ENCODE results near the gene PRMT7. TPM values are rescaled to one million over a fixed set of nuclear protein-coding genes. Genes with fewer than 3 reads are reported as not detected.
"Not testable (repeated sequence)": the region's sequence is repeated elsewhere in the genome, so short reads cannot be mapped to it uniquely, and the experiment has no call there.

Gene PRMT7
- polyA plus RNA-seq, 3 donors, result 36.3 to 51.6 (median 46.2) TPM

DNA sequence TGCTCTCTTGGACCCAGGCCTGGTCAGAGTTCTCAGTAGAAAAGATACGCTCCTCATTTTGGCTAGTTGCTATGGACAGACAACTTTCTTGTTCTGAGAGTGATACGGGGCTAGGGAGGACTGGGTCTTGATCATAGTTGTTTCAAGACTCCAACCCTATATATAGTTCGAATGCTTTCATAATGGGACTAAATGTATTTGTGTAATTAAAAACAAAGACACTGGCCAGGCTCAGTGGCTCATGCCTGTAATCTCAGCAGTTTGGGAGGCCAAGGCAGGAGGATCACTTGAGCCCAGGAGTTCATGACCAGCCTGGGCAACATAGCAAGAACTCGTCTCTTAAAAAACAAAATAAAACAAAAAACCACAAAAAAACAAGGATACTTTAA, 28.8 kb upstream of the PRMT7 start:
- DNase-seq (ENCODE audit: low read depth in 3 of 3, low spot score in 2 of 3), result no peak

- no peak for DNase-seq (ENCODE audit: low read depth in 3 of 3, low spot score in 2 of 3)
Measured at GRCh38 chr16:68283346-68283745, 27.5 kb upstream of the PRMT7 start.

- DNase-seq (ENCODE audit: low read depth in 3 of 3, low spot score in 2 of 3), result no peak
Measured at GRCh38 chr16:68283801-68284598, 26.8 kb upstream of the PRMT7 start.

DNA sequence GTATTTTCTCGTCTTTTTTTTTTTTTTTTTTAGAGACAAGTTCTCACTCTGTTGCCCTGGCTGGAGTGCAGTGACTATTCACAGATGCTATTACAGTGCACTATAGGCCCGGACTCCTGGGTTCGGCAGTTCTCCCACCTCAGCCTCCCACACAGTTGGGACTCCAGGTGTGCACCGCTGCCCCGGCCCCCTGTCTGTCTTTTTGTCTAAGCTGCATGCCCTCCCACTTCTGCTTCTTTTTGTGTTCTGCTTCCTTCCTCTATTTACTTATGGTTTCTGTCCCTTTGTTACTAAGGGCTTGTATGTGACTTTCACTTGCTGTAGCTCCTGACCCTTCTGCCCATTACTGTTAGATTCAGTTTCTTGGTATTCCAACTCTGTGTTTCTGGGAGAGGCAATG, 26.0 kb upstream of the PRMT7 start:
- DNase-seq (ENCODE audit: low read depth in 3 of 3, low spot score in 2 of 3), result no peak

- no peak for DNase-seq (ENCODE audit: low read depth in 3 of 3, low spot score in 2 of 3)
Measured at GRCh38 chr16:68285683-68286082, 25.1 kb upstream of the PRMT7 start.

DNA sequence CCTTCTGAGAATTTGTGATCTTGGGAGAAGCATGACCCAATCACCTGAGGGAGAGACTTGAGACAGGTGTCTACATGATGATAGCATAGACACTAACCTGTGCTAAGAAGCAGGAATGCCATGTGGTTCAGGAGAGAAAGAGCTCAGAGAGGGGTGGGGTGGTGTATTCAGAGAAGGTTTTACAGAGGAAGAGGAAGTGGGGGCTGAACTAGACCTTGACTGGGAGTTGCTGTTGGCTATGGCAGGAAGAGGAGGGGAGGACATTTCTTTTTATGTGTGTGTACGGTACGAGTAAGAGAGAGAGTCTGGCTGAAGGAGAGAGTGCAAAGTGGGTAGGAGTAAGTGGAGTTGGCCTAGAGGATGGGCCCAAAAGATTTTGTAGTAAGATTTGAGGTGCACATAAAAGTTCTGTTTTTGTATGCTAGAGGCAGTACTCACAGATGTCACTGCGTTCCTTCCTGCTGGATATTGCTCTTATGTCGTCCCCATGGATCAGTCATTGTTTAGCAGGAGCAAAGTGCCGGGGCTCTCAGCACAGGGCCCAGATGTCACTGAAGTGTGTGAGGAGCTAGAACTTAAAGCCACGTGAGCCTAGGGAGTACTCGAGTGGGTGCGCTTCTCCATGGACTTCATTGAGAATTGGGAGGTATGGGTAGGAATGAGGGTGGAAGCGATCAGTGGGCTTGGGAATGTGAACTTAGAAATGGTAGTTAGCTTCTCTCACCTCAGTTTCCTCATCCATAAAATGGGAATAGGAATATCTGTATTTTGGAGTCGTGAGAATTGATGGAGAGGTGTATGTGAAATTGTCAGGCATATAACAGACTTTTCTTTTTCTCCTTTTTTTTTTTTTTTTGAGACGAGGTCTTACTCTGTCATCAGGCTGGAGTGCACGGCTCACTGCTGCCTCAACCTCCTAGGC, 24.4 kb upstream of the PRMT7 start:
- DNase-seq (ENCODE audit: low read depth in 3 of 3, low spot score in 2 of 3), result no peak

DNA sequence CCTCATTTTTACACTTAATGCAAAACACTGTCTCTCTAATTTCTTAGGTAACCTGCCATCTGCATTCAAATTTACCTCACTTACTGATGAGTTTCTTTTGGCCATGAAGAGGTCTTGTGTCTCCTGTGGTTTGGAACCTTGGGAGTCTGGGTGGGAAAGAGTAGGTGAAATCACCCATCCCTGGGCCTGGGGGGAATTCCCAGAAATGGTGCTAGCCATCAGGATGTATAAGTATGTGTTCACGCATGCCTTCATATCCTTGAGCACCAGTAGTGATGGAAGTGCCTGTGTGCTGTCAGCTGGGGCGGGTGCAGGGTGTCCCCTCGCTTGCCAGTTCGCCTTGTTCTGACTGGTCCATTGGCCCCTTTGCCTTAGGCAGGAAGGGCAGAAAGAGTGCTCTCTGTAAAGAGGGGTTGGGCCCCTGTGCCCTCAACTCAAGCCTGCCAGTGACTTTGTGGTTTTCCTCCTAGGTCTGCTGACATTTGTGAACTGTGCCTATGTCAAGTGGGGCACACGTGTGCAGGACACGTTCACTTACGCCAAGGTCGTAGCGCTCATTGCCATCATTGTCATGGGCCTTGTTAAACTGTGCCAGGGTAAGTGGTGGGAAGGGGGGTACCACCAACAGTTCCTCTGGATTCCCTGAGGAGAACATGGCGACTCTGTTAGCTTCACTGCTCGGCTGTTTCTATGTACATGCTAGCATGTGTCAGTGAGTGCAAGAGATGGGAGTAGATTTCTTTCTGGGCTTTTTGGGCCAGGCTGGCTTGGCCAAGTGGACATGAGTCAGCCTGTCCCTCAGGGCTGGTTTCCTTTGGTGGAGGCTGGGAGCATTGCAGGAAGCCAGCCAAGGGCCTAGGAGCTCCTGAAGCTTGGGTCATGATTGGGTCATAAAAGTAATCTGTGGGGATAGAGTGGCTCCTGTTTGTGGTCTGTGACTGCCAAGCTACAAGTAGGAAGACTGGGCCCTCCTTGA, 23.3 kb upstream of the PRMT7 start:
- no peak for DNase-seq (ENCODE audit: low read depth in 3 of 3, low spot score in 2 of 3)

DNA sequence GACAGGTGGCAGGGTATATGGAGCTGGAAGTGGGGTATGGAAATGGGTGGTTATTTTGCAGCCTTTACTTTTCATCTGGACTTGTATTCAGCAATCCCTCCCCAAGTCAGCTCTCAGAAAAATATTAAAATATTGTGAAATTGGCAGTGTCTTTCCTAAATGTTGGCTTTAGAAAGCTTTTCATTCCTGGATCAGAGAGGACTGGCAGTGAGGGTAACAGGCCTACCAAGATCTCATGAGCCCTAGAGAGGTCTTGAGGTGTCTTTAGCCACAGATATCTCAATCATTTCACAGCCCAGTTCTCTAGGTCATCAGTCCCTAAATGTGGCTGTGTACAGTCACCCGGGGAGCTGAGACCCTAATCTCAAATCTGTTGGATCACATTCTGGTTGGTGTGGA, 22.6 kb upstream of the PRMT7 start:
- no peak for DNase-seq (ENCODE audit: low read depth in 3 of 3, low spot score in 2 of 3)

GRCh38 chr16:68288796-68289195, 22.0 kb upstream of the PRMT7 start:
- DNase-seq (ENCODE audit: low read depth in 3 of 3, low spot score in 2 of 3), result not testable (repeated sequence)

- no peak for DNase-seq (ENCODE audit: low read depth in 3 of 3, low spot score in 2 of 3)
Measured at GRCh38 chr16:68289202-68289601, 21.6 kb upstream of the PRMT7 start.

GRCh38 chr16:68289621-68290329, 21.0 kb upstream of the PRMT7 start:
- no peak for DNase-seq (ENCODE audit: low read depth in 3 of 3, low spot score in 2 of 3)

DNA sequence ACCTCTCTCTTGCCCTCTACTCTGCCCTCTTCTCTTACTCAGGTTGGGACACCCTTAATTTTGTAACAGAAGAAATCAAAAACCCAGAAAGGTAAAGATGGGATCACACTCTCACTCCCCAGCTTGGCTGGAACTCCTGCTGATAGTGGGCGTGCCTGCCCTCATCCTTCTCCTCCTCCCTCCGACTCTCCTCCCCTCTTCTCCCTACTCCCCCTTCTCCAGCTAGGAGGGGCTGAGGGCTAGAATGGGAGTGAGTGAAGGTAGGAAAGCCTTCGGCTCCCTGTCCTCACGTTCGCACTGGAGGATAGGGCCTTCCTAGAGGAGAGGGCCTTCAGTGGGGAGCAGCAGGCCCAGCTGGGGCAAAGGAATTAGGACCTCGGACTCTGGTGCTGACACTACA, 20.4 kb upstream of the PRMT7 start:
- DNase-seq (ENCODE audit: low read depth in 3 of 3, low spot score in 2 of 3), result no peak

DNA sequence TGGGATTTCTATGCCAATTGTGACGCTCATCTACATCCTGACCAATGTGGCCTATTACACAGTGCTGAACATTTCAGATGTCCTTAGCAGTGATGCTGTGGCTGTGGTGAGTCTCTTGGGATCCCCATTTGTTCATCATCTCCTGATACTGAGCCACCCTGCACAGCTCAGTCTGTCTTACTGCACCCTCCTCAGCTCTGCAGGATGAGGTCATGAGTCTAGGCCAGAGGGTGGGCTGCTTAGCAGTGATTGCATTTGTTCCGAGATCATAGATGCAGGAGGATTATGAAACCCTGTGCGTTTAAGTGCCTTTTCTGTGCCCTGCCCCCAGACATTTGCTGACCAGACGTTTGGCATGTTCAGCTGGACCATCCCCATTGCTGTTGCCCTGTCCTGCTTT, 19.6 kb upstream of the PRMT7 start:
- DNase-seq (ENCODE audit: low read depth in 3 of 3, low spot score in 2 of 3), result no peak

- DNase-seq (ENCODE audit: low read depth in 3 of 3, low spot score in 2 of 3), result no peak
Measured at GRCh38 chr16:68292425-68292824, 18.4 kb upstream of the PRMT7 start.

- DNase-seq (ENCODE audit: low read depth in 3 of 3, low spot score in 2 of 3), result no peak
Measured at GRCh38 chr16:68296291-68296690, 14.5 kb upstream of the PRMT7 start.

DNA sequence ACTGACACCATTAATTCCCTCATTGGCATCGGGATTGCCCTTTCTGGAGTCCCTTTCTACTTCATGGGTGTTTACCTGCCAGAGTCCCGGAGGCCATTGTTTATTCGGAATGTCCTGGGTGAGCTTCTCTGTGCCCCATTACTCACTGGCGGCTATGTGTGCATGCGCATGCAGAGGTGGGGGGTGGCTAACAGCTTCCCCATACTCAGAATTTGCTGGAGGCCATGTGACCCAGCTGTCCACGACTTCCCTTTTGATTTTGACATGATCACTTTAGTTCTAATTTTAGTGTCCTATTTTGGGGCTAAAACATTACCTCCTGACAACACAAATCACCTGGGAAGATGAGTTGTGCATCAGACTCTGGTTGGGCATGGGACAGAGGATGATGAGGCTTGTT, 14.1 kb upstream of the PRMT7 start:
- DNase-seq (ENCODE audit: low read depth in 3 of 3, low spot score in 2 of 3), result no peak

DNA sequence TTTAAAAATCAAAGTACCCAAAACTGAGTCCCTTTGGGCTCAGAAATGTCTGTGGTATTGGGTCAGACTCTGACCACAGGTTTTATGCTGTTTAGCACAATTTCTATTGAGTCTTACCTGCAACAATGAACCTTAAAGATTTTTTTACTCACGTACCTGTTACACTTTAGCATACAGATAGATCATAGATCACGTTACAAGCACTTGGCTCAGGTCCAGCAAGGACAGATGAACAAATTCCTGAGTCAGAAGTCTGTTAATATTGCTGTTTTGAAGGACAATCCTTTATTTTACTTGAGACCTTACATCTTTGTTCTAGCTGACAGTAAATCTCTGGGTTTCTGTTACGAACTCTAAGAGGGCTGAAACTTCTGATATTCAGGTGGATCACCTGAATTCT, 12.9 kb upstream of the PRMT7 start:
- DNase-seq (ENCODE audit: low read depth in 3 of 3, low spot score in 2 of 3), result no peak

DNA sequence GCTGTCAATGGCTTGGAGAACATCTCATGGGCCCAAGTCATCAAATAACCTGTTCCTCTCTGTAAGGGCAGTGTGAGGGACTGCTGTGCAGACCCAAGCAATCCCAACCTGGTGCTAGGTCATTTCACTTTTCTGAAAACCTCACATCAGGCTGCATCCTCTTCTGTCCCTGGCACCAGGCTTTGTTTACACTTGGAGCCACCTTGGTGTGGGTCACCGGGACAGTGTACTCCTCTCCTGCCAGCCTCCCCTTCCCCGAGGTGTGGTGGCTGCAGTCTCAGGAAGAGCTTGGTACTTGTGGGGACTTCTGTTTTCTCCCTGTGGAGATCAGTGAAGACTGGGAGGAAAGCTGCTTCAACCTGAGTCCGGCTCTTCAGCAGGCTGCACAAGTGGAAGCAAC, 12.5 kb upstream of the PRMT7 start:
- no peak for DNase-seq (ENCODE audit: low read depth in 3 of 3, low spot score in 2 of 3)

- DNase-seq (ENCODE audit: low read depth in 3 of 3, low spot score in 2 of 3), result no peak
Measured at GRCh38 chr16:68298907-68299561, 11.8 kb upstream of the PRMT7 start.
